ENCODE data around the gene IL36B.

GRCh38 chr2:113091231-113091896, 38.7 kb upstream of the IL36B start:
- no peak for TF ChIP-seq GATA3 (IDR thresholded peaks at IDR 0.05; ENCODE audit: low read depth, low read length)
- TF ChIP-seq GATA2 (IDR thresholded peaks at IDR 0.05; ENCODE audit: low read depth, low read length), result no peak
